PC-9 (cell line): Measurements from ENCODE around the gene ILF2. TPM values are rescaled to one million over a fixed set of nuclear protein-coding genes. Genes with fewer than 3 reads are reported as not detected.

ENCODE experiments used
- BruUV-seq: library from RNA; stranded (reverse); fragments of 400-500 nt; replicated peaks from 2 replicates; lab custom pipeline; 2021; lab: Mats Ljungman, UMichigan
- CTCF ChIA-PET: fragments of 300-600 bp; sonication (Branson Sonifier 250); formaldehyde crosslinking; loops from one replicate; lab custom pipeline; 2022; ENCODE audit warnings: antibody characterized with exemption; lab: Charles Lee
- POLR2A ChIA-PET: fragments of 300-600 bp; sonication (Branson Sonifier 250); formaldehyde crosslinking; loops from one replicate; lab custom pipeline; 2022; ENCODE audit warnings: antibody characterized with exemption; ENCODE audit not compliant: unreplicated experiment; lab: Charles Lee
- DNase-seq, 2 experiments: peaks; one replicate each; pipeline versions ENCODE4 v3.0.0 to v3.0.0-alpha.2; 2015 to 2022; ENCODE audit warnings: mixed read lengths in 1 of 2
- H2AFZ ChIP-seq: fragments of 200-600 bp; sonication (generic); 2 replicates; pipeline ENCODE4 v1.8.1; 2017; ENCODE audit warnings: antibody characterized with exemption
- H3F3A ChIP-seq: fragments of 200-600 bp; sonication (generic); 2 replicates; pipeline ENCODE4 v1.8.1; 2017; ENCODE audit warnings: antibody characterized with exemption, mild to moderate bottlenecking, low read depth; ENCODE audit not compliant: insufficient read depth
- H3K27ac ChIP-seq: fragments of 200-600 bp; sonication (generic); 2 replicates; pipeline ENCODE4 v1.6.1; 2016; ENCODE audit warnings: mixed run types
- H3K27me3 ChIP-seq: fragments of 200-600 bp; sonication (generic); 2 replicates; pipeline ENCODE4 v1.6.1; 2016; ENCODE audit warnings: low read depth, mixed run types; ENCODE audit not compliant: insufficient read depth
- H3K36me3 ChIP-seq: fragments of 200-600 bp; sonication (generic); 2 replicates; pipeline ENCODE4 v1.6.1; 2016; ENCODE audit warnings: low read depth, mixed run types
- H3K4me1 ChIP-seq: fragments of 200-600 bp; sonication (generic); replicated peaks from 2 replicates; pipeline ENCODE4 v1.6.1; 2016; ENCODE audit warnings: mixed run types; ENCODE audit not compliant: insufficient read depth
- H3K4me2 ChIP-seq: fragments of 200-600 bp; sonication (generic); 2 replicates; pipeline ENCODE4 v1.6.1; 2017; ENCODE audit warnings: mixed run types
- H3K4me3 ChIP-seq: fragments of 200-600 bp; sonication (generic); 2 replicates; pipeline ENCODE4 v1.6.1; 2016; ENCODE audit warnings: mixed run types
- H3K79me2 ChIP-seq: fragments of 200-600 bp; sonication (generic); 2 replicates; pipeline ENCODE4 v1.6.1; 2017; ENCODE audit warnings: low read depth, mixed run types
- H3K9me2 ChIP-seq: fragments of 200-600 bp; sonication (generic); 2 replicates; pipeline ENCODE4 v1.8.1; 2017; ENCODE audit warnings: mild to moderate bottlenecking; ENCODE audit not compliant: insufficient read depth
- H3K9me3 ChIP-seq: fragments of 200-600 bp; sonication (generic); 2 replicates; pipeline ENCODE4 v1.8.1; 2016; ENCODE audit warnings: low read depth; ENCODE audit not compliant: insufficient read depth
- H4K20me1 ChIP-seq: fragments of 200-600 bp; sonication (generic); 2 replicates; pipeline ENCODE4 v1.8.1; 2017; ENCODE audit not compliant: insufficient read depth
- EZH2 ChIP-seq: fragments of 200-600 bp; sonication (generic); IDR thresholded peaks from 2 replicates; pipeline ENCODE4 v1.8.0; 2017; ENCODE audit warnings: antibody characterized with exemption, low read depth
- intact Hi-C: fragments of 100-400 bp; cut with micrococcal nuclease; formaldehyde crosslinking; loops from one replicate; pipeline ENCODE4 v1.10.0; 2022; ENCODE audit not compliant: unreplicated experiment
- total RNA-seq: library from RNA; stranded (reverse); gene quantifications from 2 replicates; pipeline ENCODE4 v1.2.3, GENCODE V29; 2021
- TF ChIP-seq, protein P1 (sequence below): fragments of 200-600 bp; sonication (generic); conservative IDR thresholded peaks from 2 replicates; pipeline ENCODE4 v1.6.1; 2017; ENCODE audit warnings: mixed run types, antibody characterized with exemption, mild to moderate bottlenecking, moderate library complexity

Gene ILF2
- total RNA-seq, 1 experiment from 2014 or later: 145 TPM

DNA sequence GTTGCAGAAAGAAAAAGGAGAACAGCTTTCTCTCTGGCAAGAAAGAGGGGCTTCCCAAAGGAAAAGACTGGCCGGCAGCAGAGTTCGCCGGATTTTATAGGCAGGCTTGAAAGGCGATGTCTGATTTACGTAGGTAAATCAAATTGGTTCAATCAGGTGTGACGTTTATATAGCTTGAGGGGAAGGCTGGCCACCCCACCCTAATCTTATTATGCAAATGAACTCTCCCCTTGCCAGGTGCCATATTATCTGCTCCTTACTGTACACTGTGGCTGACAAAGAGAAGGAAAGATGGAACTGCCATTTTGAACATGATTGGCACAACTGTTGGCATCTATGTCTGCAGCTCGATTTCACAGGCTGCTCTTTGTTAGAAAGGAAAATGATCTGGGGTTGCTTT lies 40.2 kb upstream of the ILF2 start:
- peaks cover 29% of the 10 kb centered on the region for H3K4me1 ChIP-seq
- ChIA-PET CTCF (no interaction called here), POLR2A (interaction anchor here (0.6 kb wide), 1 partner anchor 11 kb away, joined by 3 read pairs; no protein-coding TSS in a partner anchor)
- H3K27me3 ChIP-seq: no peaks in the 10 kb centered on the region
- H3F3A ChIP-seq: peaks cover 28% of the 10 kb centered on the region; the same call in 1 of the 2 replicates
- no peak overlapping the region for H3K27ac ChIP-seq
- no peak overlapping the region for H3K4me2 ChIP-seq
- H3K9me2 ChIP-seq: no peaks in the 10 kb centered on the region
- H3K9me3 ChIP-seq: no peaks in the 10 kb centered on the region
- no peak for DNase-seq
- H4K20me1 ChIP-seq: no peaks in the 10 kb centered on the region
- no peak overlapping the region for H3K4me3 ChIP-seq
- H3K79me2 ChIP-seq: no peaks in the 10 kb centered on the region
- H2AFZ ChIP-seq: no peak overlapping the region
- intact Hi-C loops: no loop called here
- no TSS peak for BruUV-seq
- no peaks in the 10 kb centered on the region for H3K36me3 ChIP-seq
- TF ChIP-seq EZH2: no peak
- TF ChIP-seq, protein P1, sequence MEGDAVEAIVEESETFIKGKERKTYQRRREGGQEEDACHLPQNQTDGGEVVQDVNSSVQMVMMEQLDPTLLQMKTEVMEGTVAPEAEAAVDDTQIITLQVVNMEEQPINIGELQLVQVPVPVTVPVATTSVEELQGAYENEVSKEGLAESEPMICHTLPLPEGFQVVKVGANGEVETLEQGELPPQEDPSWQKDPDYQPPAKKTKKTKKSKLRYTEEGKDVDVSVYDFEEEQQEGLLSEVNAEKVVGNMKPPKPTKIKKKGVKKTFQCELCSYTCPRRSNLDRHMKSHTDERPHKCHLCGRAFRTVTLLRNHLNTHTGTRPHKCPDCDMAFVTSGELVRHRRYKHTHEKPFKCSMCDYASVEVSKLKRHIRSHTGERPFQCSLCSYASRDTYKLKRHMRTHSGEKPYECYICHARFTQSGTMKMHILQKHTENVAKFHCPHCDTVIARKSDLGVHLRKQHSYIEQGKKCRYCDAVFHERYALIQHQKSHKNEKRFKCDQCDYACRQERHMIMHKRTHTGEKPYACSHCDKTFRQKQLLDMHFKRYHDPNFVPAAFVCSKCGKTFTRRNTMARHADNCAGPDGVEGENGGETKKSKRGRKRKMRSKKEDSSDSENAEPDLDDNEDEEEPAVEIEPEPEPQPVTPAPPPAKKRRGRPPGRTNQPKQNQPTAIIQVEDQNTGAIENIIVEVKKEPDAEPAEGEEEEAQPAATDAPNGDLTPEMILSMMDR: no peak

DNA sequence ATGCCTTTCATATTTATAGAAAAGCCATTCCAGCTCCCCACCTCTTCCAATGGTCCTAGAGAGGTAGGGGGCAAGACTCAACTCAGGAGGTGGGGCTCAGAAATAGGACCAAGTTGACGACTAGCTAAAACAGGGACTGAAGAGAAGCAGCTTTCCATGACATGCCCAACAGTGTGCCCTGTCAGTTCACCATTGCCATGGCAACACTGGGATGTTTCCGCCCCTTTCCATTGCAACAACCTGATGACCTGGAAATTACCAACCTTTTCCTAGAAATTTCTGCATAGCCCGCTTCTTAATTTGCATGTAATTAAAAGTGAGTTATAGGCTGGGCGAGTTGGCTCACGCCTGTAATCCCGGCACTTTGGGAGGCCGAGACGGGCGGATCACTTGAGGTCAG lies 34.7 kb upstream of the ILF2 start:
- no peak overlapping the region for H3K27ac ChIP-seq
- no TSS peak for BruUV-seq
- no peaks in the 10 kb centered on the region for H3K9me2 ChIP-seq
- no peak overlapping the region for H2AFZ ChIP-seq
- H3K27me3 ChIP-seq: no peaks in the 10 kb centered on the region
- no peaks in the 10 kb centered on the region for H3K79me2 ChIP-seq
- TF ChIP-seq EZH2: no peak
- TF ChIP-seq, protein P1: no peak
- intact Hi-C loops: no loop called here
- no peaks in the 10 kb centered on the region for H3K9me3 ChIP-seq
- no peaks in the 10 kb centered on the region for H3K36me3 ChIP-seq
- no peak overlapping the region for H3K4me2 ChIP-seq
- CTCF ChIA-PET: interaction anchor here (0.6 kb wide), 1 partner anchor 31 kb away, joined by 3 read pairs; no protein-coding TSS in a partner anchor
- no peak for DNase-seq
- POLR2A ChIA-PET: no interaction called here
- H3F3A ChIP-seq: peaks cover 22% of the 10 kb centered on the region; the same call in 1 of the 2 replicates
- peaks cover 29% of the 10 kb centered on the region for H3K4me1 ChIP-seq
- H3K4me3 ChIP-seq: no peak overlapping the region
- no peaks in the 10 kb centered on the region for H4K20me1 ChIP-seq

DNA sequence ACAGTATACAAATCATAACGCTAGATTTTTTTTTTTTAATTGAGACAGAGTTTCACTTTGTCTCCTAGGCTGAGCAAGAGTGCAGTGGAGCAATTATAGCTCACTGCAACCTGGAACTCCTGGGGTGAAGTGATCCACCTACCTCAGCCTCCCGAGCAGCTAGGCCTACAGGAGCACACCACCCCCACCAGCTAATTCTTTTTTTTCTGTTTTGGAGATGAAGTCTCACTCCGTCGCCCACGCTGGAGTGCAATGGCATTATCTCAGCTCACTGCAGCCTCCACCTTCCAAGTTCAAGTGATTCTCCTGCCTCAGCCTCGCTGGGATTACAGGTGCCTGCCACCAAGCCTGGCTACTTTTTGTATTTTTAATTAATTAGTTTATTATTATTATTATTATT lies 29.0 kb upstream of the ILF2 start:
- H3K4me1 ChIP-seq: peaks cover 24% of the 10 kb centered on the region
- H4K20me1 ChIP-seq: no peaks in the 10 kb centered on the region
- no peaks in the 10 kb centered on the region for H3K27me3 ChIP-seq
- no peak overlapping the region for H3K4me2 ChIP-seq
- peaks cover 16% of the 10 kb centered on the region; the same call in 1 of the 2 replicates for H3F3A ChIP-seq
- H3K4me3 ChIP-seq: no peak overlapping the region
- POLR2A ChIA-PET: interaction anchor here (0.6 kb wide), 1 partner anchor 12 kb away, joined by 3 read pairs; no protein-coding TSS in a partner anchor
- no peak overlapping the region for H2AFZ ChIP-seq
- no peak overlapping the region for H3K27ac ChIP-seq
- TF ChIP-seq, protein P1: no peak
- TF ChIP-seq EZH2: no peak
- H3K79me2 ChIP-seq: no peaks in the 10 kb centered on the region
- DNase-seq: no peak
- intact Hi-C loops: no loop called here
- CTCF ChIA-PET: no interaction called here
- H3K36me3 ChIP-seq: no peaks in the 10 kb centered on the region
- no peaks in the 10 kb centered on the region for H3K9me3 ChIP-seq
- no TSS peak for BruUV-seq
- no peaks in the 10 kb centered on the region for H3K9me2 ChIP-seq
